GM23248 (cell line): ENCODE measurements around the gene GTPBP1. TPM values are rescaled to one million over a fixed set of nuclear protein-coding genes. Genes with fewer than 3 reads are reported as not detected.

Experiments
- DNase-seq: peaks from one replicate; pipeline ENCODE4 v3.0.0-alpha.2; 2015
- H2AFZ ChIP-seq: fragments of 200-600 bp; sonication (generic); 2 replicates; pipeline ENCODE4 v1.6.1; 2016; ENCODE audit warnings: antibody characterized with exemption
- H3F3A ChIP-seq: fragments of 200-600 bp; sonication (generic); 2 replicates; pipeline ENCODE4 v1.6.1; 2016; ENCODE audit warnings: mild to moderate bottlenecking, antibody characterized with exemption, mixed run types; ENCODE audit not compliant: insufficient read depth
- H3K27ac ChIP-seq: fragments of 200-600 bp; sonication (generic); 2 replicates; pipeline ENCODE4 v1.5.1; 2016; ENCODE audit warnings: mild to moderate bottlenecking
- H3K27me3 ChIP-seq: fragments of 200-600 bp; sonication (generic); replicated peaks from 2 replicates; pipeline ENCODE4 v1.6.1; 2016; ENCODE audit warnings: mild to moderate bottlenecking; ENCODE audit not compliant: insufficient read depth
- H3K36me3 ChIP-seq: fragments of 200-600 bp; sonication (generic); 2 replicates; pipeline ENCODE4 v1.6.1; 2016; ENCODE audit warnings: low read depth, mild to moderate bottlenecking
- H3K4me1 ChIP-seq: fragments of 200-600 bp; sonication (generic); 2 replicates; pipeline ENCODE4 v1.6.1; 2016; ENCODE audit warnings: mild to moderate bottlenecking; ENCODE audit not compliant: insufficient read depth
- H3K4me2 ChIP-seq: fragments of 200-600 bp; sonication (generic); one replicate; pipeline ENCODE4 v1.6.1; 2016; ENCODE audit warnings: mild to moderate bottlenecking; ENCODE audit not compliant: unreplicated experiment
- H3K4me3 ChIP-seq: fragments of 200-600 bp; sonication (generic); 2 replicates; pipeline ENCODE4 v1.5.1; 2016; ENCODE audit warnings: mild to moderate bottlenecking
- H3K79me2 ChIP-seq: fragments of 200-600 bp; sonication (generic); 2 replicates; pipeline ENCODE4 v1.6.1; 2016; ENCODE audit warnings: mild to moderate bottlenecking; ENCODE audit not compliant: insufficient read depth
- H3K9ac ChIP-seq: fragments of 200-600 bp; sonication (generic); 2 replicates; pipeline ENCODE4 v1.6.1; 2016; ENCODE audit warnings: mild to moderate bottlenecking
- H3K9me2 ChIP-seq: fragments of 200-600 bp; sonication (generic); 2 replicates; pipeline ENCODE4 v1.6.1; 2016; ENCODE audit warnings: mixed run types, mild to moderate bottlenecking, moderate library complexity; ENCODE audit not compliant: insufficient read depth
- H3K9me3 ChIP-seq: fragments of 200-600 bp; sonication (generic); one replicate; pipeline ENCODE4 v1.6.1; 2017; ENCODE audit warnings: low read depth
- H4K20me1 ChIP-seq: fragments of 200-600 bp; sonication (generic); 2 replicates; pipeline ENCODE4 v1.6.0; 2016; ENCODE audit not compliant: insufficient read depth
- EZH2 ChIP-seq: fragments of 200-600 bp; sonication (generic); IDR thresholded peaks from 2 replicates; pipeline ENCODE4 v1.6.1; 2018; ENCODE audit warnings: antibody characterized with exemption, mild to moderate bottlenecking; ENCODE audit not compliant: insufficient read depth, poor library complexity, severe bottlenecking
- EZH2phosphoT487 ChIP-seq: fragments of 200-600 bp; sonication (generic); IDR thresholded peaks from 2 replicates; pipeline ENCODE4 v1.6.1; 2018; ENCODE audit warnings: antibody characterized with exemption, moderate library complexity, mild to moderate bottlenecking, low read depth; ENCODE audit not compliant: insufficient read depth
- WGBS, 2 experiments: methylation state at CpG; one replicate each; pipeline ENCODE4 v1.1.6; 2015 to 2017; ENCODE audit warnings: low lambda C conversion rate in 2 of 2, low coverage in 1 of 2; ENCODE audit errors: missing lambda C conversion rate in 2 of 2; 5-methylcytosine and 5-hydroxymethylcytosine counted together
- in situ Hi-C: fragments of 300-500 bp; cut with MboI; formaldehyde crosslinking; loops from 2 replicates; pipeline ENCODE4 v1.15.0; 2020
- polyA plus RNA-seq: library from polyadenylated mRNA; unstranded; fragments of >200 nt; fragmentation: Nextera tagmentation; extraction: Ambion mirVana; gene quantifications from 2 replicates; pipeline ENCODE4 v1.2.1, GENCODE V29; 2016
- total RNA-seq: library from RNA; depleted of rRNA; stranded (reverse); fragments of >200 nt; shearing (Covaris generic); gene quantifications from 2 replicates; pipeline ENCODE4 v1.2.3, GENCODE V29; 2014

Gene GTPBP1
- total and polyA plus RNA-seq, 2 experiments from 2014 or later = 10.0 to 26.9 TPM

- Histone ChIP-seq H2AFZ (no peak overlapping the region), H3K36me3 (no peaks in the 10 kb centered on the region), H3K9me3 (no peaks in the 10 kb centered on the region), H3K27me3 (no peaks in the 10 kb centered on the region), H3K4me2 (no peak overlapping the region), H3K27ac (no peak overlapping the region), H3K9ac (no peak overlapping the region), H4K20me1 (no peaks in the 10 kb centered on the region), H3K4me3 (no peak overlapping the region), H3K4me1 (peaks cover 12% of the 10 kb centered on the region), H3K79me2 (no peaks in the 10 kb centered on the region), H3F3A (0 out of 2 replicates have a peak, but pooled peaks cover 13% of the 10 kb centered on the region), H3K9me2 (no peaks in the 10 kb centered on the region)
- no peak for DNase-seq
- in situ Hi-C loops = no loop called here
- 73 to 74% methylated on average over 20 of the region's 20 CpGs for WGBS, 2 experiments
- TF ChIP-seq EZH2 (no peak), EZH2phosphoT487 (no peak)
Observed at GRCh38 chr22:38761202-38762162, 55.7 kb downstream of the GTPBP1 start.

- Histone ChIP-seq H3K36me3 (no peaks in the 10 kb centered on the region), H3K9me2 (no peaks in the 10 kb centered on the region), H3K9me3 (no peaks in the 10 kb centered on the region), H3K4me1 (peaks cover 12% of the 10 kb centered on the region), H4K20me1 (no peaks in the 10 kb centered on the region), H3K9ac (no peak overlapping the region), H2AFZ (no peak overlapping the region), H3K4me3 (no peak overlapping the region), H3K27ac (no peak overlapping the region), H3K27me3 (no peaks in the 10 kb centered on the region), H3K79me2 (no peaks in the 10 kb centered on the region), H3F3A (0 out of 2 replicates have a peak, but pooled peaks cover 13% of the 10 kb centered on the region), H3K4me2 (no peak overlapping the region)
- TF ChIP-seq EZH2 = no peak
- no peak for TF ChIP-seq EZH2phosphoT487
- WGBS, 2 experiments = 63 to 74% methylated on average over 9 to 11 of the region's 11 CpGs
- DNase-seq = no peak
- in situ Hi-C loops = no loop called here
Observed at GRCh38 chr22:38762551-38762983, 56.8 kb downstream of the GTPBP1 start.

- Histone ChIP-seq H4K20me1 (no peaks in the 10 kb centered on the region), H3K9me2 (no peaks in the 10 kb centered on the region), H3K4me3 (no peak overlapping the region), H3K9ac (no peak overlapping the region), H3K79me2 (no peaks in the 10 kb centered on the region), H3K27me3 (no peaks in the 10 kb centered on the region), H3F3A (0 out of 2 replicates have a peak, but pooled peaks cover 13% of the 10 kb centered on the region), H3K9me3 (no peaks in the 10 kb centered on the region), H3K4me2 (no peak overlapping the region), H3K4me1 (peaks cover 12% of the 10 kb centered on the region), H3K36me3 (no peaks in the 10 kb centered on the region), H3K27ac (no peak overlapping the region), H2AFZ (no peak overlapping the region)
- DNase-seq = peak; percentile 84
- no peak for TF ChIP-seq EZH2phosphoT487
- no peak for TF ChIP-seq EZH2
- 47 to 52% methylated on average over 14 of the region's 14 CpGs for WGBS, 2 experiments
- in situ Hi-C loops = no loop called here
Observed at GRCh38 chr22:38766076-38766777, 60.5 kb downstream of the GTPBP1 start.

- TF ChIP-seq EZH2 = no peak
- no peak for TF ChIP-seq EZH2phosphoT487
- H3K4me3 ChIP-seq = no peak overlapping the region
- H3K9ac ChIP-seq = no peak overlapping the region
- no peak overlapping the region for H3K27ac ChIP-seq
- peaks cover 12% of the 10 kb centered on the region for H3K4me1 ChIP-seq
- in situ Hi-C loops = no loop called here
- H3K9me2 ChIP-seq = no peaks in the 10 kb centered on the region
- H3K4me2 ChIP-seq = no peak overlapping the region
- H2AFZ ChIP-seq = no peak overlapping the region
- no peaks in the 10 kb centered on the region for H3K27me3 ChIP-seq
- H3K79me2 ChIP-seq = no peaks in the 10 kb centered on the region
- whole genome bisulfite sequencing, 2 experiments = 69 to 72% methylated on average over 9 of the region's 9 CpGs
- no peaks in the 10 kb centered on the region for H4K20me1 ChIP-seq
- no peak for DNase-seq
- 0 out of 2 replicates have a peak, but pooled peaks cover 13% of the 10 kb centered on the region for H3F3A ChIP-seq
- no peaks in the 10 kb centered on the region for H3K9me3 ChIP-seq
- H3K36me3 ChIP-seq = no peaks in the 10 kb centered on the region
Observed at GRCh38 chr22:38767313-38767712, 61.6 kb downstream of the GTPBP1 start.
